Breast epithelium (tissue), 3 donors: ENCODE results near the gene FNBP1.

ENCODE experiments used
- CTCF ChIP-seq, 3 donors: fragments of 450-650 bp; IDR thresholded peaks; one replicate each; pipeline ENCODE4 v1.5.1; 2016 to 2017; ENCODE audit warnings: antibody characterized with exemption in 3 of 3, mild to moderate bottlenecking in 3 of 3, moderate library complexity in 3 of 3
- POLR2A ChIP-seq: fragments of 450-650 bp; IDR thresholded peaks from one replicate; pipeline ENCODE4 v1.6.1; 2016; ENCODE audit warnings: antibody characterized with exemption, mild to moderate bottlenecking, moderate library complexity
- POLR2AphosphoS5 ChIP-seq, 3 donors: sonication (generic); formaldehyde crosslinking; IDR thresholded peaks; one replicate each; pipeline ENCODE4 v1.6.1; 2017; ENCODE audit warnings: antibody characterized with exemption in 3 of 3

GRCh38 chr9:129868023-129868871 is 174.7 kb downstream of the FNBP1 start:
- no peak for TF ChIP-seq CTCF (IDR thresholded peaks at IDR 0.05)
- no peak for TF ChIP-seq POLR2AphosphoS5 (IDR thresholded peaks at IDR 0.05)
- no peak for TF ChIP-seq POLR2A
